ENCODE results near the gene ZBTB22. TPM values are rescaled to one million over a fixed set of nuclear protein-coding genes. Genes with fewer than 3 reads are reported as not detected.

Gene ZBTB22
- total RNA-seq, 3 donors from 2014 or later, result 12.6 to 27.2 (median 18.7) TPM

DNA sequence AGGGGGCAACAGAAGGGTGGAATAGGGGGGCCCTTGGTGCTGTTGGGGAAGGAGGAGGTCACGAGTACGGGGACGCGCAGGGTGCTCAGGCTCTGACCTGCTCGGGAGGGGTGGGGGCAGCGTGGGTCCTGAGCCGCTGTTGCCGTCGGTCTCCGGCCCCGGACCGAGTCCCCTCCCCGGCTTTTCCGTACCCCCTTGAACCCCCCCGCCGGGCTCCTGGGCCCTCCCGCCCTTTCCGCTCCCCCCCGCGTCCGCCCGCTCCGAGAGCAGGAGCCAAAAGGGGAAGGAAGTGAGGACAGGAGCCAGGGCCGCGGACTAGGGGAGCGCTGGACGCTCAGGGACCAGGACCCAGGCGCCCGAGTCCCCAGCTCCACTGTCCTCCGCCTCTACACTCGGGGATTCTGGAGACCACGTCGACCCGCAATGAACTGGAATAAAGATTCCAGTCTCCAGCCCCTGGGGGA, 18.7 kb downstream of the ZBTB22 start, which contains the start of gene RGL2:
Gene RGL2 (minus strand): TSS at position 170 of the 464 bp plus-strand sequence. CDS start 332 bp downstream, outside the sequence.
- peak within 1 kb of the TSS; percentile 79 to 91 (median 87) for H3K4me3 ChIP-seq
- no peaks in the 10 kb centered on the region for H3K36me3 ChIP-seq
- peak; percentile 77 to 83 for DNase-seq (ENCODE audit: low spot score in 2 of 2)
- peak within 1 kb of the TSS; percentile 98 to 99 for H3K27ac ChIP-seq
- H3K9me3 ChIP-seq, result no peaks in the 10 kb centered on the region
- TF ChIP-seq POLR2AphosphoS5 (IDR thresholded peaks at IDR 0.05), result no peak
- TF ChIP-seq POLR2A (IDR thresholded peaks at IDR 0.05), result no peak
- TF ChIP-seq, protein P1, sequence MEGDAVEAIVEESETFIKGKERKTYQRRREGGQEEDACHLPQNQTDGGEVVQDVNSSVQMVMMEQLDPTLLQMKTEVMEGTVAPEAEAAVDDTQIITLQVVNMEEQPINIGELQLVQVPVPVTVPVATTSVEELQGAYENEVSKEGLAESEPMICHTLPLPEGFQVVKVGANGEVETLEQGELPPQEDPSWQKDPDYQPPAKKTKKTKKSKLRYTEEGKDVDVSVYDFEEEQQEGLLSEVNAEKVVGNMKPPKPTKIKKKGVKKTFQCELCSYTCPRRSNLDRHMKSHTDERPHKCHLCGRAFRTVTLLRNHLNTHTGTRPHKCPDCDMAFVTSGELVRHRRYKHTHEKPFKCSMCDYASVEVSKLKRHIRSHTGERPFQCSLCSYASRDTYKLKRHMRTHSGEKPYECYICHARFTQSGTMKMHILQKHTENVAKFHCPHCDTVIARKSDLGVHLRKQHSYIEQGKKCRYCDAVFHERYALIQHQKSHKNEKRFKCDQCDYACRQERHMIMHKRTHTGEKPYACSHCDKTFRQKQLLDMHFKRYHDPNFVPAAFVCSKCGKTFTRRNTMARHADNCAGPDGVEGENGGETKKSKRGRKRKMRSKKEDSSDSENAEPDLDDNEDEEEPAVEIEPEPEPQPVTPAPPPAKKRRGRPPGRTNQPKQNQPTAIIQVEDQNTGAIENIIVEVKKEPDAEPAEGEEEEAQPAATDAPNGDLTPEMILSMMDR (IDR thresholded peaks at IDR 0.05), result no peak
- H3K4me1 ChIP-seq, result peaks cover 0 to 6% of the 10 kb centered on the region in 2 donors
- intact Hi-C loops (cut with DNase I; ENCODE audit: low total_unique reads), result no loop called here
- H3K27me3 ChIP-seq, result no peaks in the 10 kb centered on the region

DNA sequence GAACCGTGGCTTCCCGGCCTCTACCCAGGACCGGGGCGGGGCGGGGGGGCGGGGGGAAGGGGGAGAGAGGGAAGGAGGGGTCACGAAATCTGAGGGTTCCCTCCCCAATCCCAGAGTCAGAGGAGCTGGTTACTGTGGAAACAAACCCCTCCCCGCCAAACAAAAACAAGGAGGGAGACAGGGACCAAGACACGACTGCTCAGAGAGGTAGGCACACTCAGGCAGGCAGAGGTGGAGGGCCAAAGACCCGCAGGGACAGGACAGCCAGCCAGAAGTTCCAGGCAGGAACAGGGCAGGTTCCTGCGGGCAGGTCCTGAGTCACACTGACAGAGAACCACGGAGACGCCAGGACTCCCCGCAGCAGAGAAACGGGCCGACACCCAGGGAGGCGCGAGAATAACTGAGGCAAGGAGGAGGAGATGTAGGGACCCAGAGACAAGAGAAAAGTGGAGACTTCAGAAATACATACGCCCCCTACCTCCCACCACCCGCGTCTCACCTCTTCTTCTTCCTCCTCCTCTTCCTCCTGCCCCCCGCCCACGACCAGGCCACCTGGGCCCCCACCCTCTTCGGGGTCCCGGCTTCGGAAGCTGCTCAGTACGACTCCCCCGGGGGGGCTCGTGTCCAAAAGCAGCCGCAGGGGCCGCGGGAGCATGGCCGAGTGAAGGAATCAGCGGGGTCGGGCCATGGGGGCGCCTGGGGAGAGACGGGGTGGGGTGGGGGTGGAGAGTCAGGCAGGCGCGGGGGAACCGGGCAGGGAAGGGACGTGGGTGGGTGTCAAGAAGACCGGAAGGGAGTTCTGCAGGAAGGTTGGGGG, 19.4 kb downstream of the ZBTB22 start:
- DNase-seq (ENCODE audit: low spot score in 2 of 2), result peak; percentile 88 to 92
- intact Hi-C loops (cut with DNase I; ENCODE audit: low total_unique reads), result no loop called here
- Histone ChIP-seq H3K27ac (peak overlapping the region; percentile 98 to 99), H3K9me3 (no peaks in the 10 kb centered on the region), H3K4me3 (peak overlapping the region; percentile 79 to 91 (median 87)), H3K27me3 (no peaks in the 10 kb centered on the region), H3K36me3 (no peaks in the 10 kb centered on the region), H3K4me1 (peaks cover 0 to 6% of the 10 kb centered on the region in 2 donors)
- peak; percentile 84 to 90 (median 85) for TF ChIP-seq POLR2AphosphoS5 (IDR thresholded peaks at IDR 0.05)
- peak; percentile 84 for TF ChIP-seq POLR2A (IDR thresholded peaks at IDR 0.05)
- TF ChIP-seq, protein P1 (IDR thresholded peaks at IDR 0.05), result no peak

DNA sequence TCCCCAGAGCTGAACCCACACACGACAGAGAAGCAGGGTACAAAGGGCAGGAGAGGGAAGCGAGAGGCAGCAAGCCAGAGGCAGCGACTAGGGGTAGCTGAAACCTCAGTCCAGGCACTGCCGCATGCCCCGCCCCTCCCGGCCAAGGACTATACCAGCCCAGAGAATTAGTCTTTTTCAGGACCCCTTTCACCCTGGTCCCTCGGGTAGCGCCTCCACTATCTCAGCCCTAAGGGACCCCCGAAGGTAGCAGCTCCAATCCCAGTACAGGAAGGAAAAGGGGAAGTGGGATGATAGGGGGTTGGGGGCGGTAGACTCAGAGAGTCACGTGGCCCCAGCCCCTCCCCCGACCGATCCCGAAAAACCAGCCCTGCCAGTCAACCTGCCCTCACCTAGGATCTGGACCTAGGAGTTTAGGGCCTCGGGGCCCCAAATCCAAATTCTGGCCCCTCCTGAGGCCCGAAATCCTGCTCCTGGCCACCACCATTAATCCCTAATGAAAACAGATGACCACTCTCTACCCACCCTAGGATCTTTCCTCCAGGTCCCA, 20.1 kb downstream of the ZBTB22 start:
- intact Hi-C loops (cut with DNase I; ENCODE audit: low total_unique reads), result no loop called here
- peak overlapping the region; percentile 79 to 91 (median 87) for H3K4me3 ChIP-seq
- H3K9me3 ChIP-seq, result no peaks in the 10 kb centered on the region
- H3K36me3 ChIP-seq, result no peaks in the 10 kb centered on the region
- H3K4me1 ChIP-seq, result peaks cover 0 to 6% of the 10 kb centered on the region in 2 donors
- TF ChIP-seq POLR2AphosphoS5 (IDR thresholded peaks at IDR 0.05) (no peak), POLR2A (IDR thresholded peaks at IDR 0.05) (no peak)
- no peaks in the 10 kb centered on the region for H3K27me3 ChIP-seq
- H3K27ac ChIP-seq, result peak overlapping the region; percentile 98 to 99
- DNase-seq (ENCODE audit: low spot score in 2 of 2), result peak; percentile 80 to 89

DNA sequence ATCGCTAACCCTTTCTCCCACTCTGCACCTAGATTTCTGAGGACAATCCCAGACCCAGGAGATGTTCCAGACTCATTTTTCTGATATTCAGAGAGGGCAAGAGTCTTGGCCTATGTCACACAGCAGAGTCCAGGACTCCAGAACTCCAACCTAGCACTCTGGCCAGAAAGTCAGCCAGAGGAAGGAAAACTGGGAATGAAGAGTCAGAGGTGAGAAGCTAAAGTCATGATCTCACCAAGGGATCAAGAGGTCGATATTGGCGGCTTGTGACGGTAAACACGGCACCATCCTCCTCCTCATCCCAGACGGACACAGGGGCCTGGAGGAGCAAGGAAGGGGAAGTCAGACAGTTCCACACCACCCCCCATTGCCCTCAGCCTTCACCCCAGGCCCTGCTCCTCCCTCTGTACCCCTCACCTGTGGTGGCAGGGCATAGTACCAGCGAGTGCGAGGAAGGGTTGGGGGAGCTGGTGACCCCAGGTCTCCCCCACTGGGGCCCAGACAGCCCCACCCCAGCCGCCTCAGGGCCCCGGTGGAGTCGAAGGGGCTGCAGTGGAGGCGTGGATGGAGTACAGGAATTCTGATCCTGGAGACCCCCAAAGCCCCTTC, 20.6 kb downstream of the ZBTB22 start:
- no peak for TF ChIP-seq POLR2A (IDR thresholded peaks at IDR 0.05)
- TF ChIP-seq, protein P1 (IDR thresholded peaks at IDR 0.05), result no peak
- no peak for TF ChIP-seq POLR2AphosphoS5 (IDR thresholded peaks at IDR 0.05)
- H3K4me1 ChIP-seq, result peaks cover 0 to 6% of the 10 kb centered on the region in 2 donors
- no peak for DNase-seq (ENCODE audit: low spot score in 2 of 2)
- no peaks in the 10 kb centered on the region for H3K9me3 ChIP-seq
- no peaks in the 10 kb centered on the region for H3K36me3 ChIP-seq
- H3K27me3 ChIP-seq, result no peaks in the 10 kb centered on the region
- peak overlapping the region; percentile 98 to 99 for H3K27ac ChIP-seq
- intact Hi-C loops (cut with DNase I; ENCODE audit: low total_unique reads), result no loop called here
- H3K4me3 ChIP-seq, result peak overlapping the region; percentile 79 to 91 (median 87)

DNA sequence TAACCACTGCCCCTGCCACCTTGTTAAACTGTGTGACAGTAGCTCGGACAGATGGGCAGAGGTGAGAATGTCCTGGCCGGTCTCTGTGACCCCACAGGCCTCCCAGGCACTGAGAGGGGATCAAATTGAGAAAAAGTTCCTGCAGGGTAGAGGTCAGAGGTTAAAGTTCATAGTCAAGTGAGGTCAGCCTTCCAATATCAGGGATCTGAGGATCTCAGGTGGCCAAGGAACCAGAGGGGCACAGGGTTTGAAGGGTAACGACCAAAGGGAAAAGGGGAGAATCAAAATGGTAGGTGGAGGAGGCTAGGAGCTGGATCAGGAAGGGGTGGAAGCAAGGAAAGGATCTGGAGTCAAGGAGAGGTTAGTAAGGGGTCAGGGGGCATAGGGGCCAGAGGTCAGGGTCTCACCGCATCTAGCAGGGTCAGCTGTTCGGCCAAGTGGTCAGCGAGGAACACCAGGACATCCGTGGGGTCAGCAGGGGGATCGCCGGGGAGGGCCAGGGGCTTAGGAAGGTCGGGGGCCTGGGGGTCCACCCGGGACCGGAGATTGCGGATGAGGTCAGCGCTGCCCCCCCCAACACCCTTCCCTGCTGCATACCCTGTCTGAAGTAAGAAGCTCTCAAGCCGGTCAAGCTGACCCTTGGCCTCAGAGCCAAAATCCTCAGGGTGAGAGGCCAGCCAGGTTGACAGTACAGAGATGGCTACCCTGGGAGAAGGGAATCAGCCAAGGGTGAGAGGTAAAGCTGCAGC, 21.7 kb downstream of the ZBTB22 start:
- Histone ChIP-seq H3K36me3 (no peaks in the 10 kb centered on the region), H3K9me3 (no peaks in the 10 kb centered on the region), H3K4me1 (peaks cover 0 to 6% of the 10 kb centered on the region in 2 donors), H3K27me3 (no peaks in the 10 kb centered on the region), H3K4me3 (peak overlapping the region in 1 of 3 donors; percentile 87), H3K27ac (peak overlapping the region; percentile 98 to 99)
- DNase-seq (ENCODE audit: low spot score in 2 of 2), result no peak
- TF ChIP-seq, protein P1 (IDR thresholded peaks at IDR 0.05), result no peak
- TF ChIP-seq POLR2AphosphoS5 (IDR thresholded peaks at IDR 0.05) (no peak), POLR2A (IDR thresholded peaks at IDR 0.05) (no peak)
- intact Hi-C loops (cut with DNase I; ENCODE audit: low total_unique reads), result no loop called here

Data from breast epithelium (tissue), 4 donors.